ENCODE results near the gene INPP5A.

- TF ChIP-seq CTCF (IDR thresholded peaks at IDR 0.05 in 2 of 3, conservative IDR thresholded peaks at IDR 0.05 in 1 of 3; ENCODE audit: borderline replicate concordance in 1 of 3, insufficient read depth in 1 of 3, low read depth in 2 of 3, low read length in 2 of 3) (no peak), EZH2 (IDR thresholded peaks at IDR 0.05) (no peak), ZNF274 (IDR thresholded peaks at IDR 0.05; ENCODE audit: low read depth, low read length) (no peak)
Observed at GRCh38 chr10:132524443-132525285, 12.9 kb upstream of the INPP5A start.
